Epithelial cell of prostate (primary cell): ENCODE data around the gene ICA1L.
"Not testable (repeated sequence)": the region's sequence is repeated elsewhere in the genome, so short reads cannot be mapped to it uniquely, and the experiment has no call there.

Experiments used
- DNase-seq: peaks from one replicate; pipeline ENCODE4 v3.0.0-alpha.2; 2011; ENCODE audit warnings: low read depth, low spot score
- H3K27ac ChIP-seq: fragments of 450-650 bp; 2 replicates; pipeline ENCODE4 v1.5.1; 2017; ENCODE audit warnings: mild to moderate bottlenecking

The ICA1L gene

DNA sequence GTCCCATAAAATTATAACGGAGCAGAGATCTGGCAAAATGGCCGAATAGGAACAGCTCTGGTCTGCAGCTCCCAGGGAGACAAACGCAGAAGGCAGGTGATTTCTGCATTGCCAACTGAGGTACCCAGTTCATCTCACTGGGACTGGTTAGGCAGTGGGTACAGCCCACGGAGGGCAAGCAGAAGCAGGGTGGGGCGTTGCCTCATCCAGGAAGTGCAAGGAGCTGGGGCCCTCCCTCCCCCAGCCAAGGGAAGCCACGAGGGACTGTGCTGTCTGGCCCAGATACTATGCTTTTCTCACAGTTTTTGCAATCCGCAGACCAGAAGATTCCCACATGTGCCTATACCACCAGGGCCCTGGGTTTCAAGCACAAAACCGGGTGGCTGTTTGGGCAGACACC is 22.8 kb downstream of the ICA1L start:
- no peak for DNase-seq
- H3K27ac ChIP-seq, result no peak overlapping the region

DNA sequence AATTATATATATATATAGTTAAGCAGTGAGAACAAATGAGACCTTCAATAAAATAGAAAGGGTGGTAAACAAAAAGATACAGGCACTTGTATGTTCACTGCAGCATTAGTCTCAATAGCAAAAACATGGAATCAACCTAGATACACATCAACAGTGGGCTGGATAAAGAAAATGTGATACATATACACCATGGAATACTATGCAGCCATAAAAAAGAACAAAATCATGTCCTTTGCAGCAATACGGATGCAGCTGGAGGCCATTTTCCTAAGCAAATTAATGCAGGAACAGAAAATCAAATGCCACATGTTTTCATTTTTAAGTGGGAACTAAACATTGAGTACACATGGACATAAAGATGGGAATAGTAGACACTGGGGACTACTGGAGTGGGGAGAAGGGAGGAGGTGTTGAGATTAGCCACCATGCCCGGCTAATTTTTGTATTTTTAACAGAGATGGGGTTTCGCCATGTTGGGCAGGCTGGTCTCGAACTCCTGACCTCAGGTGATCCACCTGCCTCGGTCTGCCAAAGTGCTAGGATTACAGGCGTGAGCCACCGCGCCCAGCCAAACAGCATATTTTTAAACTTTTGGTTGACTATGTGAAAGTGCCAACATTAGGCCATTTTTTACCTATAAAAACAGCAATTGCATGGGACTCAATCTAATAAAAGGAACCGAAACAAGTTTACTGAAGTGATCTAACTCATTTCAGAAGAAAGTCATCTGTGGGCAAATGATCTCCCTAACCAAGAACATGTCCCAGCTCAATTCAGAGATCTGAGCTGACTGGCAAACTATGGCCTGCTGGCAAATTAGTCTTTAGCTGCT is 23.7 kb downstream of the ICA1L start:
- no peak for DNase-seq
- H3K27ac ChIP-seq, result no peak overlapping the region

DNA sequence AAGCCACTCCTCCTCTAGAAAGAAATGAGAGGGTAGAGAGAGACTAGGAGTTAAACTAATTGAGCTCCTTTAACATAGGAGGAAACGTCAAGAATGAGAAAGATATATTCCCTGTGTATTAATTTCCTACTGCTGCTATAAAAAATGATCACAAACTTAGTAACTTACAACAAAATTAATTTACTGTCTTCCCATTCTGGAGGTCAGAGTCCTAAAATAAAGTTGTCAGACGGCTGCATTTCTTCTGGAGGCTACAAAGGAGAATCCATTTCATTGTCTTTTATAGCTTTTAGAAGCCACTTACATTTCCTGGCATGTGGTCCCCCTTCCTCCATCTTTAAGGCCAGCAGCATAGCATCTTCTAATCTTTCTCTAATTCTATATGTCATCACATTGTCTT is 26.9 kb downstream of the ICA1L start:
- no peak for DNase-seq
- H3K27ac ChIP-seq, result no peak overlapping the region

DNA sequence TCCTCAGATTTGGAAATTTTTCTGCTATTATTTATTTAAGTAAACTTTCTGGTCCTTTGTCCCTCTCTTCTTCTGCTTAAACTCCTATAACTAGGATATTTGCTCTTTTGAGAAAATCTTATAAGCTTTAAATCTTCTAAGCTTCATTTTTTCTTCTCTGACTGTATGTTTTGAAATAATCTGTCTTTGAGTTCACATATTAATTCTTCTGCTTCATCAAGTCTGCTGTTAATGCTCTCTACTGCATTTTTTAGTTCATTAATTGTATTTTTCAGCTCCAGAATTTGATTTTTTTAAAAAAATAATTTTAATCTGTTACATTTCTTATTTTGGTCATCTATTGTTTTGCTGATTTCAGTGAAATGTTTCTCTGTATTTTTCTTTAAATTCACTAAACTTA is 28.9 kb downstream of the ICA1L start:
- H3K27ac ChIP-seq, result no peak overlapping the region
- no peak for DNase-seq

DNA sequence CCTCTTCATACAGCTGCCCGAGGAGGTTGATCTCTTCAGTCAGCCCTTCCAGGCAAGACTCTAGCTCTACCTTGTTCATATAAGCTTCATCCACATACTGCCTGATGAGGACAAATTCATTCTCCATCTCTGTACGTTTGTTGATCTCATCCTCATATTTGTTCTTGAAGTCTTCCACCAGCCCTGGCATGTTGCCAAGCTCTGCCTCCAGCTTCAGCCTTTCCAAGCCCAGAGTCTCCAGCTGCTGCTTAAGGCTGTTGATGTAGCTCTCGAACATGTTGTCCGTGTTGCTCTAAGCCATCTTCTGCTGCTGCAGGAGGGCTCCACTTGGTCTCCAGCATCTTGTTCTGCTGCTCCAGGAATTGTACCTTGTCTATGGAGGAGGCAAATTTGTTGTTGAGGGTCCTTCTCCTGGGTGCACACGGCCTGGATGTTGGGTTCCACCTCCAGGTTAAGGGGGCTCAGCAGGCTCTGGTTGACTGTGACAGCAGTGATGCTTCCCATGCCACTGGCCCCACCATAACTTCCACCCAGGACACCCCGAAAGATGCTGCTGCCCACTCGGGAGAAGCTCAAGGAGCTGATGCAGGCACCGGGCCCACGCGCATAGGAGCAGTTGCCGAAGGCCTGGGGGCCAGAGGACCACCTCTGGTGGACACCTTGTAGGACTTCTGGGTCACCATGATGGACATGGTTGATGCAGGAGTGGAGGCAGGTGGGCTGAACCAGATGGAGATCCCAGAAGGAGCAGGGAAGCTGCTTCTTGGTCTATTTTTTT is 30.3 kb downstream of the ICA1L start:
- no peak overlapping the region for H3K27ac ChIP-seq
- DNase-seq, result no peak

DNA sequence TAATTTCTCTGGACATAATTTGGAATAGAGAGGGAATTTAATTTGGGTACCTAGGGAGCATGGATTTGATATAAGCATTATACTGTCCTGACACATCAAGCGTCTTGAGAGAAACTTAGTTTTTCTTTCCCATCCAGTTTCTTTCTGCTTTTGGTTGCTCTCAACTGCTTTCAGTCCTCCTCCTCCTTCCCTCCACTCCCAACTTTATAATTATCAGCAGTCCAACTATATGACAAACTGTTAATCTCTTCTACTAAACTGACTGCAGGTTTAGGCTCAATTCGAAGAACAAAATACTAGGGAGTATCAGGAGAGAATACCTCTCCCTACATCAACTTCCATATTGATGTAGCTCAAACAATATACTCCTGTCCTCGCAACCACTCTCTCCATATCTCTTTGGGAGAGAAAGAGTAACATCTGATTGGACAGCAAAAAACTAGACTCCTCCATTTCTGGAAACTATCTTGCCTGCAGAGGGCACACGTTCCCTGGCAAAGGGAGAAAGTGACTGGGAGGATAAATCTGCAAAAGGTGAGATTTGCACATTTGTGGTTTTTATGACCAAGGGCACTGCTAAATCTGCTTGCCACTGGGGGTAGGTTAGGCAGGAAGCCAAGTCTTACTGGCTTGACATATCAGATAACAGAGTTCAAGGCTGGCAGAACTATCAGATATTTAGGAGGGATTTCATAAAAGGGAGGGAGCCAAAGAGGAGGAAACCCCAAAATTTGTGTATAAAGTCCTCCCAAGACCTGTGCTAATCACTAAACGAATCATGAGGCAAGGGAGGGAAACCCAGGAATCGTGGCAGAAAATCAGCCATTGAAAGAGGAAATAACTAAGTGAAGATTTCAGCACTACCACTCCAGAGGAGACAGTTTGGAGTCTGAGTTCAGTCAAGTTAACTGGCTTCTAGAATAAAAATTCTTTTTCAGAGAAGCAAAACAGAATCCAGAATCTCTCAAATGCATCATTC is 40.0 kb downstream of the ICA1L start:
- no peak for DNase-seq
- no peak overlapping the region for H3K27ac ChIP-seq

DNA sequence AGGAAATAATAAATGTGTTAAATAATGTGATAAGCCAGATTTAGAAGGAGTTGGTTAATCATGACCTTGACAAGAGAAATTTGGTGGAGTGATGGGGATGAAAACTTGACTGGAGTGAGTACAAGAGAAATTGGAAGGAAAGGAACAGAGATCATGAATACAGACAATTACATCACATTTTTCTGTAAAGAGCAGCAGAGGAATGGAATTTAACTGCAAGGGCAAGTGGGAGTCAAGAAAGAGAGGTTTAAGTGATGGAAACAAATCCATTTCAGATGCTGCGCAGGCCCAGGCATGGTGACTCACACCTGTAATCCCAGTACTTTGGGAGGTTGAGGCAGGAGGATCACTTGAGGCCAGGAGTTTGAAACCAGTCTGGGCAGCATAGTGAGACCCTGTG is 46.7 kb downstream of the ICA1L start:
- H3K27ac ChIP-seq, result no peak overlapping the region
- no peak for DNase-seq

DNA sequence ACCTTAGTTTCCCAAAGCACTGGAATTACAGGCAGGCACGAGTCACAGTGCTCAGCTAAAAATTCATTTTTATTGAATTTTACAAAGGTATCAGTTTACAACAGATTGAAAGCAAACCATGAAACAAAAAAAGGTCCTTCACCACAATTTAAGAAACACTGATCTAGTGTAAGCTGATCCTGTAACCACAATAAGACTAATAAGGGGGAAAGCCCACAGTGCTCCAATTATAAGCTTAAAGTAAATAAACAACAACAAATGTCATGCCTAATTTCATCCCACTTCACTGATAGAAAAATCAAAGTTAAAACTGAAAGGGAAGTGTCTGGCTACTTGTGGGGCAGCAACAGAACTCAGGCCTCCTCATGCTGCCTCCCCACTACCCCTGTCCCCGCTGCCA is 49.2 kb downstream of the ICA1L start:
- no peak overlapping the region for H3K27ac ChIP-seq
- no peak for DNase-seq

DNA sequence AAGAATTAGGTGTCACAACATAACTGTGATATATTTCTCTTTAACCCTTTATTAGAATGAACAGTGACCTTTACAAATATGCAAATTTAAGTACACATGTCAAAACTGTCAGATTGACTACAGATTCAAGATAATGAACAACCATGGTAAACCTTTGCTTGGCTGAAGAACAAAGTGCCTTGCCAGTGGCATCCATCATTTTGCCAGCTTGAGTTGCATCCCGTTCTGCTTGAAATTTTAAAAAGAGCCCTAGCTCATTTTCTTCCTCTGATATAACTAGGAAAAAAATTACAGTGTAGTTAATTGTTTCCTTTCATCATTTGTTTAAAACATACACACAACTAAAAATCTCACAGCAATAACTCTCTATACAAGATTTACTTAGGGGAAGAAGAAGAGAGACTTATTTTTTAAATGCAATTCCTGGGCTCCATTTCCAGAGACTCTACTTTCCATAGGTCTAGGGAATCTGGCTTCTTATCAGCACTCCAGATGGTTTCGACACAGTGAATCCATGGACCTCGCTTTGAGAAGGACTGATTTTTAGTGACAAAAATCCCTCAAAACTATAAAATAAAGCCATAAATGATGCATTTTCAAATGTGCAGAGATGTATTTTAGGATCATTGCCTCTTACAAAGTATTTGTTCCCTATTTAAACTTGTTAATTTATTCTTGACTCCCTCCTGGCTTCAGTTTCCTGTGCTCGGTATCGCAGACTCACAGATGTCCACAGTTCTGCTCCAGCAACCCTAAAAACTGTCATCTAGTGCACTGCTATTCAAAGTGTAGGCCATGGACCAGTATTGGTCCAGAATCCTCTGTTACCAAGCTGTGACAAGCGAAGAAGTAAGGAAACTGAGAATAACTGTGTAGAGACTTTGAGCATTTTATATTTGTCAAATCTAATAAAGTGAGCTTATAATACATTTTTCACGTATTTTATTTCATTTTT is 50.1 kb downstream of the ICA1L start:
- DNase-seq, result no peak
- no peak overlapping the region for H3K27ac ChIP-seq

DNA sequence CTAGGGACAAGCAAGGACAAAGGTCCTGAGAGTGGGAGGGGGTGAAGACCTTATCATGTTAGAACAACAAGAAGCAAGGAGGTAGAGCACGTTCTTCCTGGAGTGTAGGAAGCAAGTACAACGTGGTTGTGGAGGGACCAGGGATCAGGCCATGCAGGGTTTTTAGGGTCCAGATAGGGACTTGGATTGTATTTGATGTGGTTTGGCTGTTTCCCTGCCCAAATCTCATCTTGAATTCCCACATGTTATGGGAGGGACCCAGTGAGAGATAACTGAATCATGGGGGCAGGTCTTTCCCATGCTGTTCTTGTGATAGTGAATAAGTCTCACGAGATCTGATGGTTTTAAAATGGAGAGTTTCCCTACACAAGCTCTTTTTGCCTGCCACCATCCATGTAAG is 53.2 kb downstream of the ICA1L start:
- no peak overlapping the region for H3K27ac ChIP-seq
- DNase-seq, result no peak

DNA sequence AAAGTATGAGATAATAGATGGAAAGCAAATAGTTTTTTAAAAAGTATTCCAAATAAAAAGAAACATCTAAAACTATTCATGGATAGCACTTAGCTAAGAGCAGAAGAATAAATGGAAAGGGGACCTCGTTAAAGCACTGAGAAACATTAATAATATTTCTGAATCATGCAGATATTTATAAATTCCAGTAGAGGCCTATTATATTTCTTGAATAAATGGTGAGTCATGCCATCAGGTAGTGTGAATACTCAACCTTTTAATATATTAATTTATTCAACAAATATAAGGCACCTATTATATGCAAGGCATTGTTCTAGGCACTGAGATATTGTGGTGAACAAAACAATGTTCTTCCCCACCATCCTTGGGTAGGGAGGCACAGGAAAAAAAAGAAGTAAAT is 53.8 kb downstream of the ICA1L start:
- no peak overlapping the region for H3K27ac ChIP-seq
- DNase-seq, result no peak

DNA sequence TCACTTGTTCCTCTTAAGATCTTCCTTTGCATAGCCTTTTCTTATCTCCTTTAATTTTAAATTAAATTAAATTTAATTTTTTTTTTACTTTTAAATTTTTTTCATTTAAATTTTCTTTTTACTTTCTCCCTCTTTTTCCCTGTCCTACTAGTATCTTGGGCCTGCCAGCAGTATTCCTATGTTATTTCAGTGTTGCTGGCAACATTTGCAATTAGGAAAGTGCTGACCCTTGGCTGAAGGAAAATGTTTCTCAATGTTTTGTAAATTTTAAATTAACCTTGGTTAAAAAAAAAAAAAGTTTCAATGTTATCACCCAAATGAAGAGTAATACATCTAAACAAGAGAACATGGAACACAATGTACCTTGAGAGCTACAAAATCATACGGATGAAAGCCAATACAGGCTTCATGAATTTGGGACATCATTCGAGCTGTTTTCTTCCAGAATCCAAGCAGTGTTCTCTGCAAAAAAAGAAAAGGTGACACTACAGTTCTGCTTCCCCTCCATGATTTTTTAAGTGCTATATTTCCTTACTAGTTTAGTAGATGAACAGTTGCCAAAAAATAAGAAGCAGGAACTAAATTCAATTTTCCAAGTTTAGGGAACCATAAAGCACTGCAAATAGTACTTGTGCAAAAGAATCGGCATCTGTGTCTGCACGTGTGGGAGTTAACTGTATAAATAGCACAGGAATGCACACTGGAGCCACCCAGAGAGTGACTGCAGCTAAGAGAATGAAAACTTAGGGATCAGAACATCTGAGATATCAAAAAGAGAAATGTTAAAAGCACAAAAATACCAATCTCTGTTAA is 55.8 kb downstream of the ICA1L start:
- DNase-seq, result no peak
- no peak overlapping the region for H3K27ac ChIP-seq

DNA sequence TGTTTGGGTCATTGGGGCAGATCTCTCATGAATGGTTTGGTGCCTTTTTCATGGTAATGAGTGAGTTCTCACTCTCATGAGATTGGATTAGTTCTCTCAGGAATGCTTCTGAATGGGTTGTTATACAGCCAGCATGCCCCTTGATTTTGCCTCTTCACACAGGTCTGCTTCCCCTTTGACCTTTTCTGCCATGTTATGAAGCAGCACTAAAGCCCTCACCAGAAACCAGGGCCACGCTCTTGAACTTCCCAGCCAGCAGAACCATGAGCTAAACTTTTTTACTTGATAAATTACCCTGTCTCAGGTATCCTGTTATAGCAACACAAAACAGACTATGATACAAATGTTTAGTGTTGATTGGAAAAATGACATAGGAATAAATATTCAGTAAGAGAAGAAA is 57.3 kb downstream of the ICA1L start:
- DNase-seq, result no peak
- H3K27ac ChIP-seq, result no peak overlapping the region

DNA sequence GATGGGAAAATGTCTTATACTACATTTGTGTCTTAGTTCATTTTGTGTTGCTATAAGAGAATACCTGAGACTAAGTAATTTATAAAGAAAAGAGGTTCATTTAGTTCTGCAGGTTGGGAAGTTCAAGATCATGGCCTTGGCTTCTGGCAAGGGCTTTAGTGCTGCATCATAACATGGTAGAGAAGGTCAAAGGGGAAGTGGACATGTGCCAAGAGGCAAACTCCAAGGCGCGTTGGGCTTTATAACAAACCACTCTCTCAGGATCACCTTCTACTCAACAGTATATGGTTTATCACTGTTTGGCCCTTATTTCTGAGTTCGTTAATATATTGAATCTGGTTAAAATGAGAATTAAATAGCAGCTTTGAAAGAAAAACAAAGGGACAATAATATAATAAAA is 58.2 kb downstream of the ICA1L start:
- no peak overlapping the region for H3K27ac ChIP-seq
- no peak for DNase-seq

DNA sequence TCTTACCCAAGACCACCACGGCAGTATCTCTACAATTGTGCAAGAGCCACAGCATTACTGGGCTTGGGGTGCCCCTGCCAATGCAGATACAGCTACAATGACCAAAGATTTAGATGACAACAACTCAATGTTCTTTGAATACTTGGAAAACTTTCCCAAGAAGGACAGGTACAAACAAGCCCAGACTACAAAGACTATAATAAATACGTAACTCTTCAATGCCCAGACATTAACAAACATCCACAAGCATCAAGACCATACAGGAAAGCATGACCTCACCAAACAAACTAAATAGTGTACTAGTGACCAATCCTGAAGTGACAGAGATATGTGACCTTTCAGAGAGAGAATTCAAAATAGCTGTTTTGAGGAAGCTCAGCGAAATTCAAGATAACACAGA is 62.8 kb downstream of the ICA1L start:
- DNase-seq, result peak; percentile 82
- H3K27ac ChIP-seq, result peak overlapping the region; percentile 95

DNA sequence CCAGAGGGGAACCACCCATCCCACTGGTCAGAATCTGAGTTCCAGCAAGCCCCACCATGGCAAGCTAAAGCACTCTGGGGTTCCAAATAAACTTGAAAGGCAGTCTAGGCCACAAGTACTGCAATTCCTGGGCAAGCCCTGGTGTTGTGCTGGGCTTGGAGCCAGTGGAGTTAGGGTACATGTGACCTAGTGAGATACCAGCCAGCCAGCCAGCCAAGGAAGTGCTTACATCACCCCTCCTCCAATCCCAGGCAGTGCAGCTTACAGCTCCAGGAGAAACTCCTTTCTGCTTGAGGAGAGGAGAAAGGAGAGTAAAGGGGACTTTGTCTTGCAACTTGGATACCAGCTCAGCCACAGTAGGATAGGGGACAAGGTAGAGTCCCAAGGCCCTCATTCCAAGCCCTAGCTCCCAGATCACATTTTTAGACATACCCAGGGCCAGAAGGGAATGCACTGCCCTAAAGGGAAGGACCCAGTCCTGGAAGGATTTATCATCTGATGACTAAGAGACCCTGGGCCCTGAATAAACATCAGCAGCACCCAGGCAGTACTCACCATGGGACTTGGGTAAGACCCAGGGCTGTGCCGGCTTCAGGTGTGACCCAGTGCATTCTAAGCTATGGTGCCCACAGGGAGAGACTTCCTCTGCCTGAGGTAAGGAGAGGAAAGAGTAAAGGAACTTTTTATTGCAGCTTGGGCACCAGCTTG is 64.0 kb downstream of the ICA1L start:
- peak overlapping the region; percentile 95 for H3K27ac ChIP-seq
- DNase-seq, result peak; percentile 90

DNA sequence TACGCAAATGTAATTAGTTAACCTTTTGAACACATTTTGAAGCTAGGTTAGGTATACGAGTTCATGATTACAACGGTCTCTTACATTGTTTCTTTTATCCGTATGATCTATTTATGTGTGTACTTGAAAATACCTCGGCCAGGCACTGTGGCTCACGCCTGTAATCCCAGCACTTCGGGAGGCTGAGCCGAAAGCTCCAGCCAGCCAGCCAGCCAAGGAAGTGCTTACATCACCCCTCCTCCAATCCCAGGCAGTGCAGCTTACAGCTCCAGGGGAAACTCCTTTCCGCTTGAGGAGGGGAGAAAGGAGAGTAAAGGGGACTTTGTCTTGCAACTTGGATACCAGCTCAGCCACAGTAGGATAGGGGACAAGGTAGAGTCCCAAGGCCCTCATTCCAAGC is 65.7 kb downstream of the ICA1L start:
- not testable (repeated sequence) for H3K27ac ChIP-seq, DNase-seq

DNA sequence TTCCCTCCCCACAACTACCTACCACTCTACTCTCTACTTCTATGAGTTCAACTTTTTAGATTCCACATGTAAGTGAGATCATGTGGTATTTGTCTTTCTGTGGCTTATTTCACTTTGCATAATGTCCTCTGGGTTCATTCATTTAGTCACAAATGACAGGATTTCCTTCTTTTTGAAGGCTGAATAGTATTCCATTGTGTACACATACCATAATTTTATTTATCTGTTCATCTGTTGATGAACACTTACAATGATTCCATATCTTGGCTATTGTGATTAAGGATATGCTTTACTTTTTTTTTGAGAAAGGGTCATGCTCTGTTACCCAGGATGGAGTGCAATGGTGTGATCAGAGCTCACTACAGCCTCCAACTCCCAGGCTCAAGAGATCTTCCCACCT is 73.6 kb downstream of the ICA1L start:
- no peak overlapping the region for H3K27ac ChIP-seq
- DNase-seq, result no peak
